GM12873 (cell line): ENCODE data around the gene ETS2.

ENCODE experiments used
- CTCF ChIP-seq: IDR thresholded peaks from 2 replicates; pipeline ENCODE4 v1.5.1; 2012; ENCODE audit warnings: low read depth, mild to moderate bottlenecking, moderate library complexity, low read length, control low read depth; ENCODE audit not compliant: insufficient read depth; ENCODE audit errors: missing control alignments

The ETS2 gene

DNA sequence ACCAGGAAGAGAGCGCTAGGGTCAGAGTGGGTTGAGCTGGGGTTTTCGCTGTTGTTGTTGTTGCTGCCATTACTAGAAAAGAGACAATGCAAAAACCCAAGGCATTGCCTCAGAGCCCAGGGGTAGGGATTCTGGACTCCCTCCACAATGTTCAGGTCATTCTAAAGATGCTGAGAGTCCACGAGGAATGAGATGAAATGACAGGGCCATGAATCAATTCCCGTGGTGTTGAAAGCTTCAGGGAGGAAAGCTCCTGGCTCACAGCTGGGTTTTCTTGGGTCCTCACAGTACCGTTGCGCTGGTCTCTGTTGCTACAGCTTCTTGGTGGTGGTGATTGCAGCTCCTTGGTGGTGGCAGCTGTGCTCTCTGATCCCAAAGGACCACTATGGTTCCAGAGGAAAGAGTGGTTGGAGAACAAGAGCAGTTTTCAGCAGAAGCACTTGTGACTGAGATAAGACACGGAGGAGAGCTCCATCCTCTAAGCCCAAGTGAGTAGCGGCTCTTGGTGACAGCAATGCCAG is 58.2 kb downstream of the ETS2 start:
- no peak for TF ChIP-seq CTCF

DNA sequence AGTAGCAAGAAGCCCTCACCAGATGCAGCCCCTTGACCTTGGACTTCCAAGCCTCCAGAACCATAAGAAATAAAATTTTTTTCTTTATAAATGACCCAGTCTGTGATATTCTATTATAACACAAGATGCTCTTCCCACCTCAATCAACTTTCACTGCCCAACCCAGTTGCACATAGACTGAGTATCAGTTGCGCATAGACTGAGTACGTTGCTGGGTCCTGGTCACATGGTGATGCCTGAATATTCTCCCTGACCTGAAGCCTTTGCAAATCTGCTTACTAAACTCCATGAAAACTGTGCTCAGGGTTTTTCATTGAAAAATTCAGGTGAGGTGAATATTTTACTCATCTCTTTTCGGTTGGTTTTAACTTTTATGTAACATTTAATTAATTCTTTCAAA is 59.2 kb downstream of the ETS2 start:
- no peak for TF ChIP-seq CTCF

- no peak for TF ChIP-seq CTCF
Observed at GRCh38 chr21:38869196-38869595, 63.5 kb downstream of the ETS2 start.

GRCh38 chr21:38869946-38870345 is 64.2 kb downstream of the ETS2 start:
- no peak for TF ChIP-seq CTCF
